Fibroblast of pulmonary artery (primary cell): ENCODE data around the gene KRT85.

Source experiments
- DNase-seq: peaks from one replicate; pipeline ENCODE4 v3.0.0-alpha.2; 2010; ENCODE audit warnings: low read depth
- H3K4me3 ChIP-seq: replicated peaks from 2 replicates; pipeline ENCODE4 v1.5.1; 2011; ENCODE audit warnings: low read depth, mild to moderate bottlenecking, control low read depth, low read length, moderate library complexity
- CTCF ChIP-seq: IDR thresholded peaks from 2 replicates; pipeline ENCODE4 v1.5.1; 2011; ENCODE audit warnings: mild to moderate bottlenecking, control low read depth, low read length, inconsistent platforms; ENCODE audit errors: missing control alignments

The KRT85 gene

DNA sequence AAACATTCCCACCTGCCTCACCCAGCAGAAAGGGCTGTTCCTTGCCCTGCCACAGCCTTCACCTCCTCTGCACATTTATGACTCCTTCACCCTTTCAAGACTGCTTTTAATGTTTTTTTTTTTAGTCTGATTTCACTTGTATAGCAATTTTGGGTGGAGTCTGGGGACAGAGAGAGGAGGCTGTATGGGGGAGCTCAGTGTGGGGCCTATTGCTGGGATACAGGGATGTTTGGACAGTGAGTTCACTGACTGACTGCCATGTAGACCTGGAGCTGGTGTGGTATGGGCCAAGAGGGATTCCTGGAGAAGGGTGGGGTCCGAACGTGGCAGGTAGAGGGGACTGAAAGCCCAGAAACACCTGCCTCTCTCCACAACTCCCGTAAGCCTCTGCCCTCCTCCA, 1.9 kb upstream of the KRT85 start:
- H3K4me3 ChIP-seq = no peak overlapping the region
- TF ChIP-seq CTCF = no peak
- DNase-seq = no peak

DNA sequence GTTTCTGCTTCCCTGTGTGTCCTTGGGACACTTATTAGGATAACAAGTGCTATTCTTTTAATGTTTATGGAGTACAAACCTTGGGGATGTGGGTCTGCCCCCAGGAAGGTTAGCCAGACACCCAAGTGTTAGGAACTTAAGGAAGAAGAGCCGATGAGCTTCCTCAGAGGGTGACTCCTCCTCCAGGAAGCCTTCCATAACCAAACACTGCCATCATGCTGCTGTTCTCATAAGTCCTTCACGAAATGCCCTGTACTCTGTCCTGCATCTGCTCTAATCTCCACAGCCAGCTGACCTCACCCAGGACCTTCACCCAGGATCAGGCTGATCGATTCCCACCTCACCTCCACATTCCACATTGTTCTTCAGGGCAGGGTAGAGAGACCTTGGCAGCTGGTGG, 1.2 kb upstream of the KRT85 start:
- no peak for TF ChIP-seq CTCF
- no peak for DNase-seq

GRCh38 chr12:52367876-52368275, 595 bp upstream of the KRT85 start:
- no peak overlapping the region for H3K4me3 ChIP-seq
- no peak for DNase-seq
- TF ChIP-seq CTCF = no peak

More for the DNA sequence above, 1.2 kb upstream of the KRT85 start:
- no peak overlapping the region for H3K4me3 ChIP-seq

DNA sequence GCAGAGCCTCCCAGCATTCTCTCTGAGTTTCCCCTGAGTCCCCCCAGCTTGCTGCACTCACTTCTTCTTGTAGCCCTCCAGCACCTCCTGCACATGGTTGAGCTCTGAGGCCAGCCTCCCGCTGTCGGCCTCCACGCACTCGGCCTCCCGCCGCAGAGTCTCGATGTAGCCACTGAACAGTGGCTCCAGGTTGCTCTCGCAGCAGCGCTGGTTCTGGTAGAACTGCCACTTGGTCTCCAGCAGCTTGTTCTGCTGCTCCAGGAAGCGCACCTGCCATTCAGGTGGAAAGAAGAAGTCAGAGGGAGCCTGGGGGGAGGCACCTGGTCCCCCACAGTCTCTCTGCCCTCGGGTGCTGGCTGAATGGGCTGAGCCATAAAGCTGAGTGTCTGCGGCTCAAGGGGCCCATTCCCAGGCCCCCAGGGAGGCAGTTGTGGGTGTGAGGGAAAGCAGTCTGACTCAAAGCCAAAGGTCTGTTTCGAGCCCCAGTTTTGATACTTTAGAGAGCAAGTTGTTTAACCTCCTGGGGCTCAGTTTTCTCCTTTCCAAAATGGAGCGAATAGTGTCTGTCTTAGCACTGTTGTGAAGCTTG, 2.3 kb downstream of the KRT85 start:
- H3K4me3 ChIP-seq = no peak overlapping the region
- no peak for TF ChIP-seq CTCF
- no peak for DNase-seq

DNA sequence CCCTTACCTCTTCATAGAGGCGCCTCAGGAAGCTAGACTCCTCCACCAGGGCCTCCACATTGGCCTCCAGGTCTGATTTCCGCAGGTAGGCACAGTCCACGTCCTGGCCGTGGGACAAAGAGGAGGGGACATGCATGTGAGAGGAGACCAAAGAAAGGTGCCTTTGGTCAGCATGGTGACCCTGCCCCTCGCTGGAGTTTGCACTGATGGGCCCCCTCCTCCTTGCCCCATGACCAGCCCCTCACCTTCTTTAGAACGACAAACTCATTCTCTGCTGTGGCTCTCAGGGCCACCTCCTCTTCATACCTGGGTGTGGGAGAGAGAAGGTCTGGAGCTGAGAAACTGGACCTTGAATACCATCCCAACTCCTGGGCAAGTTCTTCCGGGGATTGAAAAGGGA, 3.2 kb downstream of the KRT85 start:
- no peak overlapping the region for H3K4me3 ChIP-seq
- no peak for DNase-seq
- TF ChIP-seq CTCF = no peak

- TF ChIP-seq CTCF = no peak
- DNase-seq = no peak
- H3K4me3 ChIP-seq = no peak overlapping the region
Observed at GRCh38 chr12:52363111-52363679, 4.1 kb downstream of the KRT85 start.

GRCh38 chr12:52362118-52362726, 5.1 kb downstream of the KRT85 start:
- no peak for DNase-seq
- no peak overlapping the region for H3K4me3 ChIP-seq
- TF ChIP-seq CTCF = peak; percentile 29
